HG02884 (cell line): ENCODE results near the gene GCK.

Experiments used
- ATAC-seq: cut with Tn5 transposase; IDR thresholded peaks from one replicate; pipeline ENCODE4 v1.9.1; 2021; ENCODE audit warnings: mild to moderate bottlenecking, moderate library complexity; ENCODE audit not compliant: unreplicated experiment

The GCK gene

GRCh38 chr7:44108768-44109750 is 80.2 kb downstream of the GCK start:
- no peak for ATAC-seq

DNA sequence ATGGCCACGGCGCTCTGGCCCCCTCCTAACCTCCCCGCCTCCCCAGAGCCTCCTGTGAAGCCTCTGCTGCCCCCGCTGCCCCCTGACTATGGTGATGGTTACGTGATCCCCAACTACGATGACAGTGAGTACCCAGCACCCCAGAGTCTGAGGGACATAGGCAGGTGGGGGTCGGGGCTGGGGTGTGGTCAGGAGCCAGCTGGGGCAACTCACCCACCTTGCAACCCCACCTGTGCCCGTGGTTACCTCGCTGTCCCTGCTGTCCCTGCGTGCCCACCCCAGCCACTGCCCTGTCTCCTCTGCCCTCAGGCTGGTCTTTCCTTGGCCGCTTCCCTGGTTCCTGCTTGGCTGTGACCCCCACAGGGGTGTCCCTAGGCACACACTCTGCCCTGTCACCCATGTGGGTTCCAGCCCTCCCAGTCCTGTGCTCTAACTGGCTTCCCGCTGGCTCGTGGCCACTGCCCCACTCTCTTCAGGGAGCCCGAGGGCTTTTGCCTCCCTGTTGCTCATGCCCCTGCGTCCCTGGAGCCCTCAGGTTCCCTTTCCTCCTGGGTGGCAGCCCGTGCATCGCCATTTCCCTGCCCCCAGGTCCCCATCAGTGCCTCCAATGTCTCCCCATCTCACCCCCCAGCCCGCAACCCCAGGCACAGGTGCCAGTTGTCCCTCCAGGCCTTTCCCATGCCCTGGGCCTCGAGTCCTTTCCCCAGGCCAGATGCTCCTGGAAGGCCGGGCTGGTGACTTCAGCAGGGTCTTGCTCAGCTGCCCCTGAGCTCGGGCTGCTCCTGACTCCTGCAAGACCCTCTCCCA is 81.1 kb downstream of the GCK start:
- no peak for ATAC-seq

DNA sequence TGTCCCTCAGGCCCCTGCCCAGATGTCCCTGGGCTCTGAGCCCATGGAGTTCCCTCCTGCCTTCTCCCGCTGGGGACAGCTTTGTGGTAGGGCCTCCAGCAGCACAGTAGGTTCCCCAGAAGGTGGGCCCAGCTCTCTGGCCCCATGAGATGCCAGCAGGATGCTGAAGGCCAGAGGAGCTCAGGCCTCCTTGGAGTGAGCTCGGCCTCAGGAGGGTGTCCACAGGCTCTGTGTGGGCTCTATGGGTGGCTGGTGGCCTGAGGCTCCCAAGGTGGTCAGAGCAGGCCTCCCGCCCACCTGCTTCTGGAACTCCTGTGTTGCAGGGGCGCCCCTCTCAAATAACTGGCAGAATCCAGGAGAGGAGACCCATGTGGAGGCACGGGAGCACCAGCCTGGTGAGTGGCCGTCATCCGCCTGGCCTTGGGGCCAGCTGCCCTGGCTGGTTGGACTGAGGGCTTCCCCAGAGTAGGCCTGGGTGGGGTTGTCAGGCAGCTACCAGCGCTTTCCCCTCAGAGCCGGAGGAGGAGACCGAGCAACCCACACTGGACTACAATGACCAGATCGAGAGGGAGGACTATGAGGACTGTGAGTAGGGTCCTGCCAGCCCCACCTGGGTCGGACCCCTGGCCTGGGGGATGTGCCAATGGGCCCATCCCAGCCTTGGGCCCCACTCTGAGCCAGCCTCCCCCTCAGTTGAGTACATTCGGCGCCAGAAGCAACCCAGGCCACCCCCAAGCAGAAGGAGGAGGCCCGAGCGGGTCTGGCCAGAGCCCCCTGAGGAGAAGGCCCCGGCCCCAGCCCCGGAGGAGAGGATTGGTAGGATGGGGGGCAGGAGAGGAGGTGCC is 81.9 kb downstream of the GCK start:
- no peak for ATAC-seq

DNA sequence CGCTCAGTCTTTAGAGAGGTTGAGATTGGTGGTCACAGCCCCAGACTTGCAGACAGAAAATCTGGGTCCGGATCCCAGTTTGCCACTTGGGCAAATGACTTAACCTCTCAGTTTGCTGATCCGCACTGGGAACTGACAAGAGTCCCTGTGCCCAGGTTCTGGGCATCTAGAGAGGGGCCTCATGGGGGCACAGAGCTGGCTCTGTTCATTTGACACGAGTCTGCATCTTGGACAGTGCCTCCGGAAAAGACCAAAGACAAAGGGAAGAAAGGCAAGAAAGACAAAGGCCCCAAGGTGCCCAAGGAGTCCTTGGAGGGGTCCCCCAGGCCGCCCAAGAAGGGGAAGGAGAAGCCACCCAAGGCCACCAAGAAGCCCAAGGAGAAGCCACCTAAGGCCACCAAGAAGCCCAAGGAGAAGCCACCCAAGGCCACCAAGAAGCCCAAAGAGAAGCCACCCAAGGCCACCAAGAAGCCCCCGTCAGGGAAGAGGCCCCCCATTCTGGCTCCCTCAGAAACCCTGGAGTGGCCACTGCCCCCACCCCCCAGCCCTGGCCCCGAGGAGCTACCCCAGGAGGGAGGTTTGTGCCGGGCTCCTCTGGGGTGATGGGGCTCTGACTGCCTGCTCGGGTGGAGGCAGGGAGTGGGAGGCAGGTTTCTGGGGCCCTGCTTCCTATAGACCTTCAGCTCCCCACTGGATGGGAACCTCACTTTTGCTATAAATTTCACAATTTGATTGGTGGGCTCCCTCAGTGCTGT is 82.8 kb downstream of the GCK start:
- no peak for ATAC-seq

- ATAC-seq = no peak
Measured at GRCh38 chr7:44105832-44106231, 83.4 kb downstream of the GCK start.

DNA sequence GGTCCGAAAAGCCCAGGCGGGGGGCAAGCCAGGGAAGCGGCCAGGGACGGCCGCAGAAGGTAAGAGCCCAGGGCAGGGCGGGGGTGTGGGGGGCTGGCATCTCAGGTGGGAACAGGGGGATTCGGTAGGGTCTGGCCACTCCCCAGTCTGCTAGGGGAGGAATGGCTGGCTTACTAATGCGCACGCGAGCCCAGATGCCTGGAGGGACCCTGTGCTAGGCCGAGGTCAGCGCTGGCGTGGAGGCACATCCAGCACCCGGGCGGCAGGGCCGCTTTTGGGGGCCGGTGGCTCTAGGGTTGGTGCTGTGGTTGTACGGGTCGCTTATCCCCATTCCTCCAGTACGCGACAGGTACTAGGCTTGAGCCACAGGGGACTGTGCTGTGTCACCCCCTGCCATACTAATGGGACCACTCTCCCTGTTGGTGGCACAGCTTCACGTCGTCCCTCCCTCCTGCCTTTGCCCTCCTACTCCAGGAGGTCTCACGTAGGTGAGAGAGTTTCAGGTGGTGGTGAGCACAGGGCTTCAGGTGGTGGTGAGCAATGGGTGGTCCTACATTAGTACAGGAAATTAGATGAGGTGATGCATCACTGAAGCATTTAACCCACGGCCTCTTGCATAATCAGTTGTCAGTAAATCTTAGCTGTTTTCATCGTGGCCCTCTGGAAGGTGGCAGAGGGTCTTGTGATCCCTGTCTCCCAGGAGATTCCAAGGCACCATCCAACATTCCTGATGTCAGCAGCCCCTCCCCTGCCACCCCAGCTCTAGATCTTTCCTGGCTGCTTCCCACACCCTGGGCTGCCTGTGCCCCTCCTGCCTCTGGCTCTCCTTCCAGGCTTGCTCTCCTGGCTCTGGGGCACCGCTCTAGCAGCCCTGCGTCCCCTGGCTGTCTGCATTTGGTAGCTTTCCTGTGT is 84.1 kb downstream of the GCK start:
- no peak for ATAC-seq

GRCh38 chr7:44103923-44104859 is 85.0 kb downstream of the GCK start, which contains the start of gene AEBP1:
TSS of gene AEBP1 (plus strand) at chr7:44104345. CDS start at chr7:44104666, 321 bp downstream.
- no peak for ATAC-seq

- ATAC-seq = no peak
Measured at GRCh38 chr7:44103566-44103922, 85.7 kb downstream of the GCK start.

GRCh38 chr7:44102846-44103565 is 86.2 kb downstream of the GCK start:
- no peak for ATAC-seq

GRCh38 chr7:44101966-44102845 is 87.0 kb downstream of the GCK start:
- no peak for ATAC-seq

GRCh38 chr7:44101303-44101965 is 87.8 kb downstream of the GCK start:
- no peak for ATAC-seq

- no peak for ATAC-seq
Measured at GRCh38 chr7:44100458-44101302, 88.6 kb downstream of the GCK start.

GRCh38 chr7:44099669-44100068 is 89.6 kb downstream of the GCK start:
- ATAC-seq = no peak

DNA sequence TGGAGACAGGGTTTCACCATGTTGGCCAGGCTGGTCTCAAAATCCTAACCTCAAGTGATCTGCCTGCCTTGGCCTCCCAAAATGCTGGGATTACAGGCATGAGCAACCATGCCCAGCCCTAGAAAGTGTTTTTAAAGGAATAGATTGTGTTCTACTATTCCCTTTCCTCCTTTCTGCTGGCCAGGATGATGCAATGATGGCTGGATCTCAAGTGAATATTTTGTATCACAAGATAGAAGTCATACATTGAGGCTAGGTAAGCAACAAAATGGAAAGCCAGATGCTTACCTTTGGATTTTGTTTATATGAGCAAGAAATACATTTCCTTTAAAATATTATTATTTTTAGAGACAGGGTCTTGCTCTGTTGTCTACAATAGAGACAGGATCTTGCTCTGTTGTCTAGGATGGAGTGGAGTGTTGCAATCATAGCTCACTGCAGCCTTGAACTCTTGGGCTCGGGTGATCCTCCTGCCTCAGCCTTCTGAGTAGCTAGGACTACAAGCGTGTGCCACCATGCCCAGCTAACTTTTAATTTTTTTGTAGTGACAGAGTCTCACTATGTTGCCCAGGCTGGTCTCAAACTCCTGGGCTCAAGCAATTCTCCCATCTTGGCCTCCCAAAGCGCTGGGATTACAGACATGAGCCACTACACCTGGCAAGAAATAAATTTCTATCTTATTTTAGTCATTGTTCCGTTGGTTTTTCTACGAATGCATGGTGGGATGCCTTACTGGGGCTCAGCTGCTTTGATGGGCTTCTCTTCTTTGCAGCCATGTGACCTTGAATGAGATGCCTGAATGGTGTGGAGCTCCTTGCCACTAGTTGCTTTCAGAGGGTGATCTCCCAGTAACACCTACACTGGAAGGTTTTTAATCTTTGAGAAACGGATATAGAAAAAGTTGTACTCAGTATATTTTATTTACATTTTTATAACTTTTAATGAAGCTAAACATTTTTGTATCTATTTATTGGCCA is 90.9 kb downstream of the GCK start:
- no peak for ATAC-seq
